H9 (cell line): ENCODE measurements around the gene PRDM8. TPM values are rescaled to one million over a fixed set of nuclear protein-coding genes. Genes with fewer than 3 reads are reported as not detected.

ENCODE experiments used
- DNase-seq: peaks from one replicate; pipeline ENCODE4 v3.0.0-alpha.2; 2017
- H2AFZ ChIP-seq: one replicate; pipeline ENCODE4 v1.6.1; 2013; ENCODE audit warnings: mild to moderate bottlenecking, low read length, control low read depth, moderate library complexity
- H2AK5ac ChIP-seq: 2 replicates; pipeline ENCODE4 v1.6.1; 2013; ENCODE audit warnings: low read length, control low read depth, mixed read lengths; ENCODE audit not compliant: insufficient read length
- H2BK120ac ChIP-seq: one replicate; pipeline ENCODE4 v1.6.1; 2013; ENCODE audit warnings: low read depth, mild to moderate bottlenecking, low read length, control low read depth, inconsistent platforms; ENCODE audit not compliant: poor library complexity, severe bottlenecking
- H2BK12ac ChIP-seq: 2 replicates; pipeline ENCODE4 v1.6.1; 2013; ENCODE audit warnings: low read length, control low read depth, mixed read lengths, low read depth; ENCODE audit not compliant: insufficient read length
- H2BK15ac ChIP-seq: 2 replicates; pipeline ENCODE4 v1.6.1; 2013; ENCODE audit warnings: low read depth, low read length, control low read depth
- H2BK20ac ChIP-seq: one replicate; pipeline ENCODE4 v1.6.1; 2013; ENCODE audit warnings: low read depth, mild to moderate bottlenecking, low read length, control low read depth, inconsistent platforms; ENCODE audit not compliant: poor library complexity, severe bottlenecking
- H2BK5ac ChIP-seq: 2 replicates; pipeline ENCODE4 v1.6.1; 2013; ENCODE audit warnings: low read length, control low read depth, mixed read lengths; ENCODE audit not compliant: insufficient read length
- H3K14ac ChIP-seq: 2 replicates; pipeline ENCODE4 v1.6.1; 2013; ENCODE audit warnings: low read length, control low read depth; ENCODE audit not compliant: insufficient read depth
- H3K18ac ChIP-seq: 2 replicates; pipeline ENCODE4 v1.6.1; 2013; ENCODE audit warnings: low read depth, mild to moderate bottlenecking, mixed read lengths, low read length, control low read depth; ENCODE audit not compliant: insufficient read length
- H3K23ac ChIP-seq: 2 replicates; pipeline ENCODE4 v1.6.1; 2013; ENCODE audit warnings: low read length, control low read depth, mixed read lengths, low read depth; ENCODE audit not compliant: insufficient read length
- H3K23me2 ChIP-seq: 2 replicates; pipeline ENCODE4 v1.6.1; 2013; ENCODE audit warnings: low read depth, mild to moderate bottlenecking, mixed read lengths, low read length, control low read depth; ENCODE audit not compliant: insufficient read length, poor library complexity, severe bottlenecking
- H3K27ac ChIP-seq: 2 replicates; pipeline ENCODE4 v1.5.1; 2013; ENCODE audit warnings: low read length, control low read depth, mixed read lengths, low read depth; ENCODE audit not compliant: insufficient read length
- H3K27me3 ChIP-seq: 2 replicates; pipeline ENCODE4 v1.6.1; 2013; ENCODE audit warnings: low read length, control low read depth, inconsistent platforms; ENCODE audit not compliant: insufficient read depth
- H3K4ac ChIP-seq: 2 replicates; pipeline ENCODE4 v1.6.1; 2013; ENCODE audit warnings: low read depth, mild to moderate bottlenecking, control low read depth, inconsistent platforms, low read length, moderate library complexity
- H3K4me1 ChIP-seq: 2 replicates; pipeline ENCODE4 v1.6.1; 2013; ENCODE audit warnings: low read length, control low read depth, inconsistent platforms; ENCODE audit not compliant: insufficient read depth
- H3K4me2 ChIP-seq: 2 replicates; pipeline ENCODE4 v1.6.1; 2013; ENCODE audit warnings: low read length, control low read depth, mixed read lengths; ENCODE audit not compliant: insufficient read length, insufficient read depth
- H3K56ac ChIP-seq: 2 replicates; pipeline ENCODE4 v1.6.1; 2013; ENCODE audit warnings: low read depth, mild to moderate bottlenecking, mixed read lengths, low read length, control low read depth; ENCODE audit not compliant: insufficient read length
- H3K79me1 ChIP-seq: 2 replicates; pipeline ENCODE4 v1.6.1; 2013; ENCODE audit warnings: low read depth, mild to moderate bottlenecking, moderate library complexity, low read length, control low read depth, inconsistent platforms; ENCODE audit not compliant: insufficient read depth, poor library complexity, severe bottlenecking
- H3K79me2 ChIP-seq: 2 replicates; pipeline ENCODE4 v1.6.1; 2013; ENCODE audit warnings: low read length, control low read depth, inconsistent platforms; ENCODE audit not compliant: insufficient read depth
- H3K9ac ChIP-seq: 2 replicates; pipeline ENCODE4 v1.6.1; 2013; ENCODE audit warnings: low read length, control low read depth, mixed read lengths; ENCODE audit not compliant: insufficient read length; ENCODE audit errors: extremely low read depth
- H3K9me3 ChIP-seq: one replicate; pipeline ENCODE4 v1.6.1; 2013; ENCODE audit warnings: low read depth, low read length, inconsistent platforms; ENCODE audit not compliant: control insufficient read depth
- H3T11ph ChIP-seq: one replicate; pipeline ENCODE4 v1.6.1; 2013; ENCODE audit warnings: mild to moderate bottlenecking, low read length, control low read depth, inconsistent platforms
- H4K20me1 ChIP-seq: one replicate; pipeline ENCODE4 v1.6.1; 2013; ENCODE audit not compliant: control insufficient read depth, insufficient read length, insufficient read depth
- H4K5ac ChIP-seq: 2 replicates; pipeline ENCODE4 v1.6.1; 2013; ENCODE audit warnings: low read depth, mild to moderate bottlenecking, mixed read lengths, low read length, control low read depth; ENCODE audit not compliant: insufficient read length
- H4K8ac ChIP-seq: replicated peaks from 2 replicates; pipeline ENCODE4 v1.6.1; 2013; ENCODE audit warnings: low read length, control low read depth, mixed read lengths, low read depth; ENCODE audit not compliant: insufficient read length
- H4K91ac ChIP-seq: 2 replicates; pipeline ENCODE4 v1.6.1; 2013; ENCODE audit warnings: low read depth, mild to moderate bottlenecking, moderate library complexity, mixed read lengths, low read length, control low read depth; ENCODE audit not compliant: insufficient read length
- H3K27ac Mint-ChIP-seq, 3 experiments: 2 replicates in 2 of 3; 3 replicates in 1 of 3; pipeline ENCODE4 v1.8.0; 2020 to 2021; ENCODE audit warnings: mixed read lengths in 3 of 3, mild to moderate bottlenecking in 1 of 3, moderate library complexity in 1 of 3
- H3K27me3 Mint-ChIP-seq: 2 replicates; pipeline ENCODE4 v1.8.0; 2021; ENCODE audit warnings: low read depth, mild to moderate bottlenecking, moderate library complexity, mixed read lengths
- H3K36me3 Mint-ChIP-seq, 3 experiments: 2 replicates in 2 of 3; 3 replicates in 1 of 3; pipeline ENCODE4 v1.8.0; 2020 to 2021; ENCODE audit warnings: low read depth in 3 of 3, mixed read lengths in 3 of 3; ENCODE audit not compliant: insufficient read depth in 1 of 3
- H3K4me1 Mint-ChIP-seq, 2 experiments: 2 replicates each; pipeline ENCODE4 v1.8.0; 2020; ENCODE audit warnings: mixed read lengths in 2 of 2
- H3K4me3 Mint-ChIP-seq, 2 experiments: 2 replicates in 1 of 2; 3 replicates in 1 of 2; pipeline ENCODE4 v1.8.0; 2020 to 2021; ENCODE audit warnings: mild to moderate bottlenecking in 2 of 2, mixed read lengths in 2 of 2, moderate library complexity in 1 of 2
- H3K9me3 Mint-ChIP-seq, 2 experiments: 2 replicates in 1 of 2; 3 replicates in 1 of 2; pipeline ENCODE4 v1.8.0; 2020; ENCODE audit warnings: mild to moderate bottlenecking in 2 of 2, mixed read lengths in 2 of 2, moderate library complexity in 1 of 2
- CTCF ChIP-seq: fragments of 200-600 bp; sonication (generic); conservative IDR thresholded peaks from 3 replicates; pipeline ENCODE4 v1.8.0; 2021; ENCODE audit warnings: antibody characterized with exemption, mild to moderate bottlenecking
- WGBS: extraction: QIAGEN DNeasy Blood & Tissue Kit; methylation state at CpG from one replicate; pipeline ENCODE4 v1.1.7; 2013; ENCODE audit warnings: missing lambda C conversion rate, low lambda C conversion rate, mixed read lengths; ENCODE audit not compliant: insufficient read length; ENCODE audit errors: extremely low coverage; 5-methylcytosine and 5-hydroxymethylcytosine counted together
- total RNA-seq: library from RNA; stranded (reverse); gene quantifications from 2 replicates; pipeline ENCODE4 v1.2.1, GENCODE V29; 2021

The PRDM8 gene
- total RNA-seq, 1 experiment from 2014 or later: not detected

- no CpG with 5 or more reads among the region's 9 CpGs for WGBS
- no peak overlapping the region for H3K9ac ChIP-seq
- peaks cover 9% of the 10 kb centered on the region for H3K23me2 ChIP-seq
- no peaks in the 10 kb centered on the region for H3K9me3 ChIP-seq
- H4K8ac ChIP-seq: no peak overlapping the region
- H3K79me2 ChIP-seq: no peaks in the 10 kb centered on the region
- peaks cover 4% of the 10 kb centered on the region for H4K20me1 ChIP-seq
- H3K27me3 ChIP-seq: peaks cover 66% of the 10 kb centered on the region
- H3K56ac ChIP-seq: no peak overlapping the region
- no peak overlapping the region for H3K14ac ChIP-seq
- no peak overlapping the region for H3T11ph ChIP-seq
- peaks cover 95% of the 10 kb centered on the region for H3K27me3 Mint-ChIP-seq
- no peak overlapping the region for H2AFZ ChIP-seq
- H2AK5ac ChIP-seq: no peak overlapping the region
- DNase-seq: no peak
- H4K91ac ChIP-seq: no peak overlapping the region
- H2BK20ac ChIP-seq: no peak overlapping the region
- no peak overlapping the region for H3K27ac Mint-ChIP-seq
- H3K36me3 Mint-ChIP-seq: peaks cover 0 to 4% (median 0%) of the 10 kb centered on the region in 3 experiments; a peak in 3 of 7 replicates
- no peak overlapping the region for H2BK12ac ChIP-seq
- no peak overlapping the region for H3K4ac ChIP-seq
- peaks cover 9 to 26% of the 10 kb centered on the region in 2 experiments for H3K4me1 Mint-ChIP-seq
- H3K23ac ChIP-seq: no peak overlapping the region
- no peak overlapping the region for H4K5ac ChIP-seq
- peaks cover 3 to 13% of the 10 kb centered on the region in 2 experiments for H3K9me3 Mint-ChIP-seq
- no peak overlapping the region for H2BK15ac ChIP-seq
- H3K4me1 ChIP-seq: peaks cover 2% of the 10 kb centered on the region; the same call in 1 of the 2 replicates
- TF ChIP-seq CTCF: no peak
- no peak overlapping the region for H3K18ac ChIP-seq
- H3K4me3 Mint-ChIP-seq: peak overlapping the region in 1 of 2 experiments; percentile 5; a peak in 1 of 5 replicates
- H3K79me1 ChIP-seq: no peaks in the 10 kb centered on the region
- no peak overlapping the region for H3K27ac ChIP-seq
- no peak overlapping the region for H2BK120ac ChIP-seq
- no peak overlapping the region for H2BK5ac ChIP-seq
- peak overlapping the region; percentile 52 for H3K4me2 ChIP-seq
These were observed 8.8 kb downstream of the PRDM8 start for GRCh38 chr4:80206111-80206510.
